ENCODE results near the gene SMIM1.

Gene SMIM1

GRCh38 chr1:3786468-3787348 is 14.2 kb downstream of the SMIM1 start:
- DNase-seq (ENCODE audit: extremely low spot score): no peak
- ChIA-PET CTCF (interaction anchor here (1.3 to 1.7 kb wide), 4 partner anchors 9 to 43 kb away, joined by 3 to 10 read pairs (median 6); partner anchors contain the start of gene LRRC47), POLR2A (no interaction called here)
- no peak for TF ChIP-seq CTCF (IDR thresholded peaks at IDR 0.05; ENCODE audit: control extremely low read depth, extremely low read depth, low read depth, missing control alignments)

GRCh38 chr1:3787349-3787715 is 14.8 kb downstream of the SMIM1 start:
- peak; percentile 18 for DNase-seq (ENCODE audit: extremely low spot score)
- CTCF ChIA-PET: interaction anchor here (1.3 to 1.7 kb wide), 4 partner anchors 9 to 42 kb away, joined by 3 to 10 read pairs (median 6); partner anchors contain the start of gene LRRC47
- POLR2A ChIA-PET: no interaction called here
- no peak for TF ChIP-seq CTCF (IDR thresholded peaks at IDR 0.05; ENCODE audit: control extremely low read depth, extremely low read depth, low read depth, missing control alignments)

GRCh38 chr1:3787745-3788605 is 15.4 kb downstream of the SMIM1 start:
- no peak for TF ChIP-seq CTCF (IDR thresholded peaks at IDR 0.05; ENCODE audit: control extremely low read depth, extremely low read depth, low read depth, missing control alignments)
- CTCF ChIA-PET: interaction anchor here (1.3 to 1.7 kb wide), 3 partner anchors 8 to 14 kb away, joined by 5 to 10 read pairs (median 6); partner anchors contain the start of gene LRRC47
- no peak for DNase-seq (ENCODE audit: extremely low spot score)
- POLR2A ChIA-PET: no interaction called here

GRCh38 chr1:3788756-3789420 is 16.3 kb downstream of the SMIM1 start:
- ChIA-PET CTCF (interaction anchor here (1.4 kb wide), 1 partner anchor 13 kb away, joined by 4 read pairs; no protein-coding TSS in a partner anchor), POLR2A (no interaction called here)
- no peak for TF ChIP-seq CTCF (IDR thresholded peaks at IDR 0.05; ENCODE audit: control extremely low read depth, extremely low read depth, low read depth, missing control alignments)
- no peak for DNase-seq (ENCODE audit: extremely low spot score)

- ChIA-PET CTCF (interaction anchor here (1.4 kb wide), 1 partner anchor 14 kb away, joined by 4 read pairs; no protein-coding TSS in a partner anchor), POLR2A (no interaction called here)
- DNase-seq (ENCODE audit: extremely low spot score): no peak
- no peak for TF ChIP-seq CTCF (IDR thresholded peaks at IDR 0.05; ENCODE audit: control extremely low read depth, extremely low read depth, low read depth, missing control alignments)
Observed at GRCh38 chr1:3789421-3790300, 17.1 kb downstream of the SMIM1 start.

Data from GM10248 (cell line).